ENCODE results near the gene EFNA3.

EFNA3 gene

DNA sequence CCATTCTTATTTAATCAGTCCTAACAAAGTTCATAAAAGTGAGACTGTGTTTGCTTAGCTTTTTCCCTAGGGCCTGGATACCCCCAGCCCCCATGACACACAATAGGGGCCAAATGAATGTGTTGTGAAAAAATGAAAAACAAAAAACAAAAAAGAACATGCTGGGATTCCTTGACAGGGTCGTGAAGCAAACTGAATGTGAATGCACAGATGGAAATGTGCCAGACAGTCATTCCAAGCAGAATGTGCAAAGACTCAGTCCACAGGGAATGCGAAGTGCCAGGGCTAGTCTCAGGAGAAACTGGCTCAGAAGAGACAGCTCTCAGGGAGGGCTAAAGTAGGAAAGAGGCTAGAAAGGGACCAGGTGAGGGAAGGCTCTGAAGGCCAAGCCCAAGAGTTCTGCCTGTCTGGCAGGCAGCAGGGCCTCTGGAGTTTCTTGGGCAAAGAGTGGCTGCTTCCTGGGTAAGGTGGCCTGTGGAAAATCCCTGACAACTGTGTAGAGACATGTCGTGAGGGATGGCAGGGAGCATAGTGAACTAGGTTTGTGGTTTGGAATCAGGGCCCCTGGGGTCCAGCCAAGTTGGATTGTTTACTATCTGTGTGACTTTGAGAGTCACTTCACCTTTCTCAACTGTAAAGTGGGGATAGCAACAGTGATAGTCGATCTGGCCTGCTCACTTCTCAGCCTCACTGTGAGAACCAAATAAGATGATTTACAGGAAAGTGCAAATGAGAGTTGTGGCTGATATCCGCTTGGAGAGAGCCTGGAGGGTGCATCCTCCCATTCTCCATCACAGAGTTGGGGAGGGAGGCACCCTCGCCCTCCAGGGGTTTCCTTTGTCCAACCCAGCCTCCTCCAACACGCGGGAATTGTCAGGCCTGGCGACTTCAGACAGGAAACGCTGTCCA lies 28.7 kb upstream of the EFNA3 start:
- DNase-seq, result peak; percentile 58

DNA sequence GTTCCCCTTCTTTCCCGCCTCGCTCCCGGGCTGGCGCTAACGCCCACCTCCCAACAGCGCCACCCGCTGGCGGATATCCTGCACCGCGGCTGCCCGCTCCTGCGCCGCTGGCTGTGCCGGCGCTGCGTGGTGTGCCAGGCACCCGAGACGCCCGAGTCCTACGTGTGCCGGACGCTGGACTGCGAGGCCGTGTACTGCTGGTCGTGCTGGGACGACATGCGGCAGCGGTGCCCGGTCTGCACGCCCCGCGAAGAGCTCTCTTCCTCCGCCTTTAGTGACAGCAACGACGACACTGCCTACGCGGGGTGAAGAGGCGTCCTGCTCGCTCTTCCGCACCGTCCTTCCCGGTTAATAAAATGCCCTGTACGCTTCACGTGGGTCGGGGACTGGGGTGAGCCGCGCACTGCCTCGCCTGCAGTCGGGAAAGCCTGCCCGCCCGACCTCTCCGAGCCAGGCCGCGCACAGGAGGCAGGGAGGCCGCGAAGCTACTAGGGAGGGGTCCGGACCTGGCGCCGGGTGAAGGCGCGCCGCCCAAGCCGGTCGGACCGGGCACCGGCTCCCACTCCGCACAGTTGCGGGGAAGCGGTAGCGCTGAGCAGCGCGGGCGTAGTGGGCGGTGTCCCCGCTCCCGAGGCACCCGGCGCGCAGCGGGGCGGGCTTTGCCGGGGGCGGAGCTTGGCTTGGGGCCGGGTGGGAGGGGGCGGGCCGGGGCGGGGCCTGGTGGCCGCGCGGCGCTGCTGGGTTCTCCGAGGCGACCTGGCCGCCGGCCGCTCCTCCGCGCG lies 27.9 kb upstream of the EFNA3 start, which contains the start of gene ADAM15:
Gene ADAM15 (plus strand): TSS at position 757 of the 782 bp plus-strand sequence. CDS start 71 bp downstream, outside the sequence.
- peak; percentile 95 for DNase-seq

DNA sequence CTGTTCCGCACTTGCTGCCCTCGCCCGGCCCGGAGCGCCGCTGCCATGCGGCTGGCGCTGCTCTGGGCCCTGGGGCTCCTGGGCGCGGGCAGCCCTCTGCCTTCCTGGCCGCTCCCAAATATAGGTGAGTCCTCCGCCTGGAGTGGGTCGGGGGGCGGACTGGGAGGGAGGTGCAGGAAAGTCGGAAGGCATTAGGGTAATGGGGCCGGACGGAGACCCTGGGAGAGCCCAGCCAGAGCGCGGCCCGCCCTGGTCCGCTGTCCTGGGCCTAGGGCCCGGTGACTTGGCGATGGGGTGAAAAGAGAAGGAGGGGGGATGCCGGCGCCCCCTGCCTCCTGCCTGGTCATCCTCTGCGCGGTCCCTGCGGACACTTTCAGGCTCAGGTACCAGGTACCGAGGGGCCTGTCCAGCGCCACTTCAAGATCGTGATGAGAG lies 27.3 kb upstream of the EFNA3 start:
- no peak for DNase-seq

DNA sequence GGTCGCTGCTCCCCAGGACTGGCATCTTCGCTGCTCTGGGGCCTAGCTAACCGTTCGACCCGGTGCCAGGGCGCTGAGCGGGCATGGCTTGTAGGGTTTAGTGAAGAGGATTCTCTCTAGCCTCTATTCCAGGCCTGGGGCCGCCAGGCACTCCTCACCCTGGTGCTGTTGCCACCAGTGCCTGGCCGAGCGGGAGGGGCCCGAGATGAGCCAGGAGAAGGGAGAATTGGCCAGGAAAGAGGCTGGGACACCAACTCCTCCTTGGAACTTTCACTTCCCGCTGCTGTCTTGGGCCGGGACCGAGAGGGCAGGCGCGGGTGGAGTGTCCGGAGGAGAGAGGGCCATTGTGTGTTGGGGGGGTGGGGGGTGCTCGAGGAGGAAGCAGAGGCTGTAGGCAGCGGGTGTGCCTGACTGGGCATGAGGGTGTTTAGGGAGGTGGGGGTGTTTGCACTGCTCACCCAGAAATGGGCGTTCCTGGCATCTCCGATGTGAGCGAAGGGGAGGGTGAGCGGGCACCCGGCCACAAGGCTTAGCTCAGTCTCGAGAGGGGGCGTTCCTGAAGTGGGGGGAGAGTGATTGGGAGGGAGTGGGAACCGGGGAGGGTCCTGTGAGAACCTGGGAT lies 26.7 kb upstream of the EFNA3 start:
- peak; percentile 67 for DNase-seq

DNA sequence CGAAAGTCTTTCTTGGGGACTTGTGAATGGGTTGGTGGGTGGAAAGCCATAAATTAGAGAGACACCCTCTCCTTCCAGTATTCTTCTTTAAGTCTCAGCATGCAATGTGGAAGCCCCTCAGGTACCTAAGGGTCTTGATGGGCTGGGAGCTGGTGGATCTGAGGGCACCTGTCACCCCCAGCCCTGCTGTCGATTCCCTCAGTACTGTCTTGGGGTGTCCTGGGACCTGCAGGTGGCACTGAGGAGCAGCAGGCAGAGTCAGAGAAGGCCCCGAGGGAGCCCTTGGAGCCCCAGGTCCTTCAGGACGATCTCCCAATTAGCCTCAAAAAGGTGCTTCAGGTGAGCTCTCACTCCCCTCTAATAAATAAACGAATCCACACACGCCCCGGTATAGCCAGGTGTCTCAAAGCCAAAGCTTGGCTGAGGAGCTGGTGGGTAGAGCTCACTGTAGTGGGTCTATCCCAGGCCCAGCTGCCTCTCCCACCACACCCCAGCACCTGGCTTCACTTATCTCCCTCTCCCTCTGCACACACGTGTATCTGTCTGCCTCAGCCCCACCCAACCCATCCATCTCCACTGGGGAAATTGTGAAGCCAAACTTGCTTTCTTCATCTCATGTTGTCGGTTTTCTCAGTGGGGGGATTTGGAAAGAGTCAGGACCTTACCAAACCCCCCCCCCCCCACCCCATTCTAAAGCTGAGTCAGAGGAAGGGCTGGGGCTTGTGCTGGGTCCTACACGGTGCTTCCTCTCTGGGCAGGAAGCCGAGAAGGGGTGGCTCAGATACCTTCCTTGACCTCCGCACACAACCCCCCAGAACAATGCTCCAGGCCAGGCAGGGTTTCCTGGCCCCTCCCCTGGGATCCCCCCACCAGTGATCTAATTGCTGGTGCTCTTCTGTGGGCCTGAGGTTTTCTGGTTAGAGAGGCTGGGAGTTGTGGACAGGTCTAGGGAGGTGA lies 25.9 kb upstream of the EFNA3 start:
- peak; percentile 33 for DNase-seq

DNA sequence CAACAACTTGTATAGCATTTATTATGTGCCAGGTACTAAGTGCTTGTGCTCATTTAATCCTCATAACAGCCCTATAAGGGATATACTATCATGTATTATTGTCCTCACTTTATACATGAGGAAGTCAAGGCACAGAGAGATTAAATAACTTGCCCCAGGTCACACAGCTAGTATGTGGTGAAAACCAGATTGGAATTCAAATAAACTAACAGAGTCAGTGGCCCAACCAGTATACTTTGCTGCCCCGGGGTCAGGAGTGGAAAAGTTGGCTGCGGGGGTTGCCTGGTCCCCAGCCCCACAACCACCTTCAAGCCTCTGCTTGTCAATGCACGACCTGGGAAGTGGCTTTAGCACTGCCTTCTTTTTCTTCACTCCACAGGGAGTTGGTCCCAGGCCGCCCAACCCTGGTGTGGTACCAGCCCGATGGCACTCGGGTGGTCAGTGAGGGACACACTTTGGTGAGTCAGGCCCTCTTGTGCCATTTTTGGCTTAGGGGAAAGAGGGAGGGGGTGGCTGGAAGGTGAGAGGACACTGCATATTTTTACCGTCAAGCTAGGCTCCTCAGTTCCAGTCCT lies 25.0 kb upstream of the EFNA3 start:
- no peak for DNase-seq

DNA sequence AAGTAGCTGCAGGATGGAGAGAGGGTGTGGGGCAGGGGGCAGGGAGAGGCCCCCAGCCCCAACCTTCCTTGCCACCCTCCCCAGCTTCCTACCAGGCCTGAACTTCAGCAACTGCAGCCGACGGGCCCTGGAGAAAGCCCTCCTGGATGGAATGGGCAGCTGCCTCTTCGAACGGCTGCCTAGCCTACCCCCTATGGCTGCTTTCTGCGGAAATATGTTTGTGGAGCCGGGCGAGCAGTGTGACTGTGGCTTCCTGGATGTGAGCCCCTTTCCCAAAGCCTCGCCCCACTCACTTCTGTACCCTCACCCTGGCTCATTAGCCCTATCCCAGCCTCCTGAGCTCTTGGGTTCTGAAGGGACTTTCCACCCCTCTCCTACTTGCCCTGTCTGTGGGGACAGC lies 21.5 kb upstream of the EFNA3 start:
- no peak for DNase-seq

DNA sequence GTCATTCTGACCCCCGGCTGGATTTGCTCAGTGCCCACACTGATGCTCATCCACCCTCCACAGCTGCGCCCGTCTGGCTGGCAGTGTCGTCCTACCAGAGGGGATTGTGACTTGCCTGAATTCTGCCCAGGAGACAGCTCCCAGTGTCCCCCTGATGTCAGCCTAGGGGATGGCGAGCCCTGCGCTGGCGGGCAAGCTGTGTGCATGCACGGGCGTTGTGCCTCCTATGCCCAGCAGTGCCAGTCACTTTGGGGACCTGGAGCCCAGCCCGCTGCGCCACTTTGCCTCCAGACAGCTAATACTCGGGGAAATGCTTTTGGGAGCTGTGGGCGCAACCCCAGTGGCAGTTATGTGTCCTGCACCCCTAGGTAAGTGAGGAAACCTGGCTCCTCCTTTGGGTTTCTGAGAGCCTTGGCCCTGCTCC lies 20.8 kb upstream of the EFNA3 start:
- peak; percentile 21 for DNase-seq

DNA sequence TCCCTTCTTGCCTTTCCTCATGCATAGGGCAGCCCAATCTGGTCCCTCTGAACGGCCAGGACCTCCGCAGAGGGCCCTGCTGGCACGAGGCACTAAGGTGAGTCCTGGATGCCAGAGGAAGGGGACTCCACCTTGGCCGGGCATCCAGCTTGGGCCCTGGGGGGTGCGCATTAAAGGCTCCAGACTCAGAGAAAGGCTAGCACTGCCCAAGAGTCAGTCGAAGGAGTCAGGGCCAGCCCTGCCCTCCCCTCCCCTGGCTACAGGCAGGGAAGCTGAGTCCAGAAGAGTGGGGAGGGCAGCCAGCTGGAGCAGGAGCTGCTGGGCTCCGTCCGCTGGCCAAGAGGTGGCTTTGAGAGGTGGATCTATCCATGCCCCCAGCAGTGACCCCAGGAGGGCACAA lies 17.9 kb upstream of the EFNA3 start:
- no peak for DNase-seq

DNA sequence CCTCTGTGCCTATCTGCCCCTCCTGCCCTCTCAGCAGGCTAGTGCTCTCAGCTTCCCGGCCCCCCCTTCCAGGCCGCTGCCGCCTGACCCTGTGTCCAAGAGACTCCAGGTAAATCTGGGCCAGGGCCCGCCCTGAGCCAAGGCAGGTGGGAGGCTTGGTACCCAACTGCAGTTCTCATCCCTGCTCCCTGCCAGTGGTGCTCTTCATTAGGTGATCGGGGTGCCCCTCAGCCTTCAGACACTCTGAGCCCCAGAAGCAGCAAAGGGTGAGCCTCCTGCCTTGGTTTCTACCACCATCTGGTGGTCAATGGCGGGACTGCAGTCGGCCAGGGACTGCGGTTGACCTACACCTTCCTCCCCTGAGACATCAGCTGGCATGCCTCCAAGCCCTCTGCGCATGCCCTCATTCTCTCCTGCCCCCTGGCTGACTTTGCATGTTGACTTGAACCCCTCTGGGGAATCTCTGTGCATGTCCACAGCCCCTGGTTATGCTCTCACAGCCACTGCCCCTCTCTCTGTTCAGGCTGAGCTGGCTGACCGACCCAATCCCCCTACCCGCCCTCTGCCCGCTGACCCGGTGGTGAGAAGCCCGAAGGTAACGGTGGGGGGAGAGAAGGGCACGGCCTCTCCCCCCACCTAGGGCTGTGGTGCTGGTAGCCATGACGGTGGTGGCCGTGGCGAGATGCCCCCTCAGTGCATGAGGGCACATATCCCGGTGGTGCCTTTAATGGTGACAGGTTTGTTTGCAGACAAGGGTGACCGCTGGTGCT lies 17.1 kb upstream of the EFNA3 start:
- peak; percentile 96 for DNase-seq

DNA sequence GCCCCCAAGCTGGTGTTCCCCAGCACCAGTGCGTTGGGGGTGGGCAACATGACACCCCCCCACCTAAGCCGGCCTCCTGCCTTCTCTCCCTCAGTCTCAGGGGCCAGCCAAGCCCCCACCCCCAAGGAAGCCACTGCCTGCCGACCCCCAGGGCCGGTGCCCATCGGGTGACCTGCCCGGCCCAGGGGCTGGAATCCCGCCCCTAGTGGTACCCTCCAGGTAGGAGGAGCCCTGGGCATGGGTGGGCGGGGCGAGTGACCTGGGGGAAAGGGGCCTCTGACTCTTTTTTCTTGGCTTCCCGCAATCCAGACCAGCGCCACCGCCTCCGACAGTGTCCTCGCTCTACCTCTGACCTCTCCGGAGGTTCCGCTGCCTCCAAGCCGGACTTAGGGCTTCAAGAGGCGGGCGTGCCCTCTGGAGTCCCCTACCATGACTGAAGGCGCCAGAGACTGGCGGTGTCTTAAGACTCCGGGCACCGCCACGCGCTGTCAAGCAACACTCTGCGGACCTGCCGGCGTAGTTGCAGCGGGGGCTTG lies 16.4 kb upstream of the EFNA3 start:
- peak; percentile 78 for DNase-seq

DNA sequence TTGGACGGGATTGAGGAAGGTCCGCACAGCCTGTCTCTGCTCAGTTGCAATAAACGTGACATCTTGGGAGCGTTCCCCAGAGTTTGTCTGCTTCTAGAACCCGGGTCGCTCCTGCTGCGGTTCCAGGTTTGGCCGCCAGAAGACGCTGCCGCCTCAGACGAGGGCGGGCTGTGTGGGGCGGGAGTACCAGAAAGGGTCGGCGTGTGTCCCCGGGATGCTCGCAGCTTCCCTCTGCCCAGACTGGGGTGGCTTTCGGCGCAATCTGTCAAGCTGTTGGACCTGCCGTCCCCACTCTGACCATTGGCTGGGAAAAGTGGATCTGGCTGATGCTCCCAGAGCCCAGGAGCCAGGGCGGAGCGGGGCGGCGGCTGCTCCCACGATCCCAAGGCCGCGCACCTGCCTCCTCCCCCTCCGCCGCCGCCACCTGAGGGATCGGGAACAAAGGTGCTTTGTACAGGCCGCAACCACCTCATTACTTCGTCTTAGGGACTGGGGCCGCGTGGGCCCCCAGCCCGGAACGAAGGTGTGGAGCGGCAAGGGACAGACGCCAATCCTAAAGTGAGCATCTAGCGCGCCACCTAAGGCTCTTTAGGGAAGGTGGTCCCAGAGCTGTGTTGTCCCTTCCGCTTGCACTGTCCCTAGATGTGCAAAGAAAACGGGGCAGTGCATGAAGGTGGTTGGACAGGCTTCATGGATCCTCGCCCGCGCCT lies 15.8 kb upstream of the EFNA3 start:
- DNase-seq, result peak; percentile 90

DNA sequence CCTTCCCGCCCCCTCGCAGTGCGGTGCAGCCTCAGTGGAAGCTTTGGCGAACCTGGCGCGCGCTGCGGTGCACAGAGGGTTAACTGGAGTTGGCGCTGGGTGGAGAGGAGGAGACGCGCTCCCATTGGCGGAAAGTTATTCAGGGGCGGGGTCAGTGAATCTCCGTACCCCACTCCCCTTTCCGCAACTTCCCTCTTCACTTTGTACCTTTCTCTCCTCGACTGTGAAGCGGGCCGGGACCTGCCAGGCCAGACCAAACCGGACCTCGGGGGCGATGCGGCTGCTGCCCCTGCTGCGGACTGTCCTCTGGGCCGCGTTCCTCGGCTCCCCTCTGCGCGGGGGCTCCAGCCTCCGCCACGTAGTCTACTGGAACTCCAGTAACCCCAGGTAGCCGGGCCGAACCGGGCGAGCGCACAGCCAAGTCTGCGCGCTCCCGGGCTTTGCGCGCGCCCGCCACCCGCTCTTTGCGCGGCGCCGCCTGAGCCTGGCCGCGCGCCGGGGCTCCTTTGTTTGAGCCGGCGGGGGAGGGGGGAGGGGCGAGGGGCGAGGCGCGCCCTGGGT lies 15.0 kb upstream of the EFNA3 start, which contains the start of gene EFNA4:
Gene EFNA4 (plus strand): TSS at position 191 of the 561 bp plus-strand sequence. CDS start 84 bp downstream, at position 275.
- peak; percentile 89 for DNase-seq

DNA sequence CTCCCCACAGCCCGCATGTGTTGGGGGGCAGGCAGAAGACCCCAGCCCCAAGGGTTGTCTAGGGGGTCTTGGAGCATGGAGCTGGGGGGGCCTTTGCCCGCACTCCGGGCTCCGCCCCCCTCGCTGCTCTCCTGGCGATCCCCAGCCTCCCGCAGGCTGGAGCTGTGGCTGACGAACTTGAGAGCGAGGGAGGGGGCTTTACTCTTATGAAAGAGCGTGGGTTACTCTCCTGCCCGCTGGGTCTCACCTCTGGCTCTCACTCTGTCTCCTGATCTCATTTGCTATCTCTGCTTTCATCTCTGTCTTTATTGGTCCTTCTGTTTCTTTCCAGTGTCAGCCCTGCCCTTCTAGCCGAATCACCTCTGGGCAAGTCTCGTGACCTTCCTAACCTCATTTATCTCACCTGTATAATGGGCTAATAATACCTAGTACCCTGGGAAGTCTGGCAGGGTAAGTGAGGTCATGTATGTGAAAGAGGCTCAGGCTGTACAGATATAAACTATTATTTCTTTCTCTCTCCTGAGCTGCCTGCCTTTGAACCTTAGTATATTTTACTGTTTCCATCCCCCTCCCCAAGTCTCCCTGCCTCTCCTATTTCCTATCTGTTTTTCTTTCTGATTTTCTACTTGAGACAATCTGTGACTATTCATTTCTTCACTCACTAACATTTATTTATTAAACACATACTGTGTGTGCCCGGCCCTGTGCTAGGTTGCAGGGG lies 14.4 kb upstream of the EFNA3 start:
- peak; percentile 84 for DNase-seq

DNA sequence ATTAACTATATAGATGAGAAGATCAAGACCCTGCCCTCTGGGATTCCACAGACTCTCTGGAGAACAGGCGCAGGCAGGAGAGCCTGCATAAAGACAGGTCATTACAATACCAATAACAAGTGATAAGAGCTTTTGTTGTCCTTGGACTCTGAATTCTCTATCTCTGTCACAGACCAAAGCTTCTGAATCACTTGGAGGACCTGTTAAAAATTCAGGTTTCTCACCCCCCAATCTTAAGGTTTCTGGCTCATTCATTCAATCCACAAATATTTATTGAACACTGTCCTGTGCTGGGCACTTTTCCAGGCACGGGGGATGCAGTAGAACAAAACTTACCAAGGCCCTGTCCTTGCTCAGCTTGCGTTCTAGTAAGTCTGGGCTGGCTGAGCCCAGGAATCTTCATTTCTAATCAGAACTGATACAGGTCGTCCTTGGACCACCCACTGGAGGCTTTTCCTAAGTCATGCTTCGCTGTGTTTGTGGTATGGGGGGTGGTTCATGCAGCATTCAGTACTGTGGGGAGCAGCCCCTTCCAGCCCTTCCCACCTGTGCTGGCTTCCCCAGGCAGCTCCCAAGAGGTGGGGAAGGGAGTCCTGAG lies 13.7 kb upstream of the EFNA3 start:
- DNase-seq, result no peak

DNA sequence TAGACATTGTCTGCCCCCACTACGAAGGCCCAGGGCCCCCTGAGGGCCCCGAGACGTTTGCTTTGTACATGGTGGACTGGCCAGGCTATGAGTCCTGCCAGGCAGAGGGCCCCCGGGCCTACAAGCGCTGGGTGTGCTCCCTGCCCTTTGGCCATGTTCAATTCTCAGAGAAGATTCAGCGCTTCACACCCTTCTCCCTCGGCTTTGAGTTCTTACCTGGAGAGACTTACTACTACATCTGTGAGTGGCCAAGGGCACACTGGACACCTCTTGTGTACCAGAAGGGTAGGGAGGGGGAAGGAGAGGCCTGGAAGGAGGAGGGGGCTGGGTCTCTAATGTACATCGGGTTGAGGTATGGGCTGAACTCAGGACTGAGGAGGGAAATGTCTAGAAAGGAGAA lies 11.9 kb upstream of the EFNA3 start:
- no peak for DNase-seq

DNA sequence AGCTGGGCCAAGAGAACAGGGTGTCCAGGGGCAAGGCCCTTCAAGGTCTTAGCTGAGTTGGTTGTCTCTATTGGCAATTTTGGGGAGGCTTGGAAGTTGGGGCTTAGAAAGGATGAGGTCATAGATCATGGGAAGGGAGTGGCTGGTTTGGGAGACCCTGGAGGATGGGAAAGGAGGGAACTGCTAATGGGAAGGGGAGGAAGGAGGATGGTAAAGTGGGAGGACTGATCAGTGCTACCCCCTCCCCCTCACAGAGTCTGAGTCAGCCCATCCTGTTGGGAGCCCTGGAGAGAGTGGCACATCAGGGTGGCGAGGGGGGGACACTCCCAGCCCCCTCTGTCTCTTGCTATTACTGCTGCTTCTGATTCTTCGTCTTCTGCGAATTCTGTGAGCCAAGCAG lies 10.0 kb upstream of the EFNA3 start:
- DNase-seq, result no peak

DNA sequence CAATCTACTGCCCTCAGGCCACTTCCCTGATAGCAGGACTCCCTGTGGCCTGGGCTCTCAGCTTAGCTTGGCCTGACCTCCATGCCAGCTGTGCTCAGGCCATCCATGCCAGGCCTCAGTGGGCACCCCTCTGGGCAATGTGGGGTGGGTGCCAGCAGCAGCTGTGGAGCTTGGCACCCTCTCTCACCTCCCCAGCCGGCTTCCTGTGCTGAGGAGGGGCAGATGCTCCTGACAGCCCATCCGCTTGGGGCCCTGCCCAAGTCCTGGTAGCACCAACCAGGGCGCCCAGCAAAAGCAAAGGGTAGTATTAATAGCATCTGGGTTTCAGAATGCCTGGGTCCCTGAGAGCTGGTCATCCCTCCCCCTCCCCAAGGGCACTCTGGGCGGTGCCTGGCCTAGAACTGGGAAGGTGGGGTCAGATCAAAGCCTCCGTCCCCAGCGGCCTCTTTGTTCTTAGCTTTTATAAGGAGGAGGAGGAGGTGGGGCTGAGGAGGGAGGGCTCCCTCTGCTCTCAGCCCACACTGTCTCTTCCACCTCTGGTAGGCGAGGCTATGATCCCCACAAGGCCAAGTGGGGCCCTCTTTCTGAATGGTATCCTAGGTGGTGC lies 9.0 kb upstream of the EFNA3 start:
- DNase-seq, result no peak
